Heart right ventricle (tissue), 16 donors: ENCODE data around the gene AHNAK2. TPM values are rescaled to one million over a fixed set of nuclear protein-coding genes. Genes with fewer than 3 reads are reported as not detected.
A peak's percentile ranks its signal among the peaks of the same experiment; 100 is the strongest.

ENCODE experiments used
- ATAC-seq, 8 donors: fragments of 200-7000 bp; cut with Tn5 transposase; one replicate each; pipeline ENCODE4 v1.9.1; 2020; ENCODE audit warnings: mild to moderate bottlenecking in 8 of 8, moderate library complexity in 8 of 8, moderate number of reproducible peaks in 1 of 8
- DNase-seq, 2 donors: peaks; one replicate each; pipeline ENCODE4 v3.0.0-alpha.2; 2020
- H3K27ac ChIP-seq, 10 donors: fragments of 200-600 bp; sonication (generic) in 2 of 10; one replicate each; pipeline versions ENCODE4 v1.5.0 to v1.8.0; 2020 to 2022; ENCODE audit warnings: mild to moderate bottlenecking in 3 of 10
- H3K27me3 ChIP-seq, 7 donors: fragments of 200-600 bp; one replicate each; pipeline ENCODE4 v1.8.0; 2021 to 2022; ENCODE audit warnings: mild to moderate bottlenecking in 2 of 7
- H3K36me3 ChIP-seq, 9 donors: fragments of 200-600 bp; sonication (generic) in 1 of 9; one replicate each; pipeline versions ENCODE4 v1.5.0 to v1.8.0; 2020 to 2022; ENCODE audit warnings: mild to moderate bottlenecking in 2 of 9
- H3K4me1 ChIP-seq, 9 donors: fragments of 200-600 bp; sonication (generic) in 1 of 9; one replicate each; pipeline versions ENCODE4 v1.5.0 to v1.8.0; 2020 to 2022; ENCODE audit warnings: mild to moderate bottlenecking in 4 of 9
- H3K4me3 ChIP-seq, 10 donors: fragments of 200-600 bp; sonication (generic) in 2 of 10; one replicate each; pipeline versions ENCODE4 v1.5.0 to v1.8.0; 2020 to 2022; ENCODE audit warnings: mild to moderate bottlenecking in 7 of 10, moderate library complexity in 2 of 10
- H3K9me3 ChIP-seq, 11 donors: fragments of 200-600 bp in 10 of 11; sonication (generic) in 2 of 11; one replicate each; pipeline versions ENCODE4 v1.5.0 to v1.8.0; 2013 to 2022; ENCODE audit warnings: mild to moderate bottlenecking in 2 of 11, control low read depth in 1 of 11, moderate library complexity in 1 of 11
- CTCF ChIP-seq, 9 donors: fragments of 200-600 bp; sonication (generic) in 2 of 9; IDR thresholded peaks; one replicate each; pipeline versions ENCODE4 v1.5.0 to v1.8.0; 2021 to 2022; ENCODE audit warnings: antibody characterized with exemption in 9 of 9, mild to moderate bottlenecking in 5 of 9, moderate library complexity in 1 of 9
- WGBS, 2 donors: extraction: QIAGEN DNeasy Blood & Tissue Kit; methylation state at CpG; one replicate each; pipeline ENCODE4 v1.1.7; 2013; ENCODE audit warnings: inconsistent platforms in 1 of 2; 5-methylcytosine and 5-hydroxymethylcytosine counted together
- intact Hi-C, 10 donors: fragments of 100-400 bp; cut with DNase I; formaldehyde crosslinking; loops; one replicate each; pipeline versions ENCODE4 v1.11.1 to v1.14.2; 2022
- polyA plus RNA-seq, 2 donors: library from polyadenylated mRNA; stranded (reverse); fragments of 200-250 nt; gene quantifications; one replicate each; pipeline ENCODE4 v1.2.3, GENCODE V29; 2013
- total RNA-seq, 10 donors: library from RNA; stranded (reverse); fragmentation: NEBNext Ultra II Directional in 3 of 10; extraction: Animal tissue kit (Norgen Biotek cat#: 25700) in 3 of 10; gene quantifications; one replicate each; pipeline versions ENCODE4 v1.2.1 to v1.2.4, GENCODE V29; 2021 to 2023
- donor health status: Arrhythmogenic right ventricular cardiomyopathy.
- donor health status: ischemic (EF 13 %, LVEDD 7.1; RV severe dilation, severe dysfunction).
- donor health status: healthy with polysubstance abuse.
- donor health status: DM: no; HTN: yes; CAD: no.
- donor health status: DM: no; HTN: no; CAD: no.
- donor health status: ischemic (EF 25% LVEDD 6.9; RV normal size, moderate dysfunction).
- donor health status: ischemic (EF 25% LVEDD 5.7; RV mildly dilated, moderate dysfunction).
- donor health status: healthy.
- donor health status: DM: yes; HTN: yes; CAD: no.
- donor health status: Ischemic cardiomyopathy.
- donor health status: ischemic (EF 35%, LVEDD 5.7; RV mildly dilated, moderate dysfunction).
- donor health status: nonischemic (EF 11% LVEDD 7.7; RV severe dilation, severe dysfunction).
- donor health status: DM: yes; HTN: yes; CAD: no.
- donor health status: PGD.
- donor health status: ischemic (EF 29% LVEDD 5.4; RV normal size, mild dysfunction).
- donor health status: nonischemic (EF 23%, LVEDD 6.1; RV moderate dilation, normal function).

Gene AHNAK2
- total and polyA plus RNA-seq, 12 donors = 1.1 to 29.5 (median 3.1) TPM

DNA sequence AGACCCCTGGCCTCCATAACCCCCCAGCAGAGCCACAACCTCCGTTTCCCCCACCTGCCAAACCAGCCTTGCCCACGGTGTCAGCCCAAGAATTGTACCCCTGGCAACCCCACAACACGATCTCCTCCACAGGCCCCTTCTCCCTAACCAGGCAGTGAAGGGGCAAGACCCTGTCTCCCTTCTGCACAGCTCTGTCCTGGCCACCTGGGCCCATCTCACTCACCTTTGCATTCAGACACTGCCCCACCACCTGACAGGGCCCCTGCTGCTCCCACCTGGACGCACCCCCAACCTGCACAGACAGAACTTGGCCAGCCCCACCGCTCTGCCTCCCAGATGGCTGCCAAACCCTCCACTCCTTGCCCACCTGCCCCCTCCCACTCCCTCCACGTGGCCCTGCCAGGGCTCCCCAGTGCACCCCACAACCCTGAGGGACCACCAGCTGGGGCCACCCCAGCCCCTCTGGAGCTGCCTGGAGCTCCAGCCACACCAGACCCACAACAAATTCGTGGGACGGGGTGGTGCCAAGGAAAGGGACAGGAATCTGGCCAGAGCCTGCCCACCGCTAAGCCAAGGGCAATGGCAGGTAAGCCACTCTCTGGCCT lies 11.8 kb downstream of the AHNAK2 start:
- H3K4me3 ChIP-seq = no peak overlapping the region
- H3K36me3 ChIP-seq = no peaks in the 10 kb centered on the region
- WGBS, 2 donors = 80 to 87% methylated on average over 9 of the region's 9 CpGs
- DNase-seq (no peak), ATAC-seq (no peak)
- TF ChIP-seq CTCF (IDR thresholded peaks at IDR 0.05) = no peak
- H3K27ac ChIP-seq = peak overlapping the region in 4 of 10 donors; percentile 22 to 78 (median 68)
- no peaks in the 10 kb centered on the region for H3K9me3 ChIP-seq
- peaks cover 0 to 33% (median 0%) of the 10 kb centered on the region in 7 donors for H3K27me3 ChIP-seq
- peaks cover 17 to 48% (median 28%) of the 10 kb centered on the region in 9 donors for H3K4me1 ChIP-seq
- intact Hi-C loops = loop anchor here in 1 of 10 donors (5.0 kb wide), 1 partner anchor 34 kb away; no protein-coding TSS in a partner anchor

- Histone ChIP-seq H3K36me3 (no peaks in the 10 kb centered on the region), H3K27ac (no peak overlapping the region), H3K27me3 (peaks cover 0 to 37% (median 0%) of the 10 kb centered on the region in 7 donors), H3K4me1 (peaks cover 13 to 42% (median 25%) of the 10 kb centered on the region in 9 donors), H3K9me3 (no peaks in the 10 kb centered on the region), H3K4me3 (no peak overlapping the region)
- intact Hi-C loops = loop anchor here in 1 of 10 donors (5.0 kb wide), 1 partner anchor 33 kb away; no protein-coding TSS in a partner anchor
- ATAC-seq = no peak
- DNase-seq = peak in 1 of 2 donors; percentile 7
- TF ChIP-seq CTCF (IDR thresholded peaks at IDR 0.05) = no peak
- 69 to 84% methylated on average over 13 of the region's 13 CpGs for WGBS, 2 donors
Observed at GRCh38 chr14:104965561-104966231, 12.5 kb downstream of the AHNAK2 start.

GRCh38 chr14:104964546-104964945 lies 13.6 kb downstream of the AHNAK2 start:
- no peaks in the 10 kb centered on the region for H3K9me3 ChIP-seq
- no peak overlapping the region for H3K4me3 ChIP-seq
- WGBS, 2 donors = 90 to 91% methylated on average over 7 of the region's 7 CpGs
- H3K4me1 ChIP-seq = peaks cover 13 to 30% (median 24%) of the 10 kb centered on the region in 9 donors
- ATAC-seq (no peak), DNase-seq (no peak)
- no peak for TF ChIP-seq CTCF (IDR thresholded peaks at IDR 0.05)
- H3K27ac ChIP-seq = no peak overlapping the region
- intact Hi-C loops = no loop called here
- H3K36me3 ChIP-seq = no peaks in the 10 kb centered on the region
- peaks cover 0 to 40% (median 0%) of the 10 kb centered on the region in 7 donors for H3K27me3 ChIP-seq

DNA sequence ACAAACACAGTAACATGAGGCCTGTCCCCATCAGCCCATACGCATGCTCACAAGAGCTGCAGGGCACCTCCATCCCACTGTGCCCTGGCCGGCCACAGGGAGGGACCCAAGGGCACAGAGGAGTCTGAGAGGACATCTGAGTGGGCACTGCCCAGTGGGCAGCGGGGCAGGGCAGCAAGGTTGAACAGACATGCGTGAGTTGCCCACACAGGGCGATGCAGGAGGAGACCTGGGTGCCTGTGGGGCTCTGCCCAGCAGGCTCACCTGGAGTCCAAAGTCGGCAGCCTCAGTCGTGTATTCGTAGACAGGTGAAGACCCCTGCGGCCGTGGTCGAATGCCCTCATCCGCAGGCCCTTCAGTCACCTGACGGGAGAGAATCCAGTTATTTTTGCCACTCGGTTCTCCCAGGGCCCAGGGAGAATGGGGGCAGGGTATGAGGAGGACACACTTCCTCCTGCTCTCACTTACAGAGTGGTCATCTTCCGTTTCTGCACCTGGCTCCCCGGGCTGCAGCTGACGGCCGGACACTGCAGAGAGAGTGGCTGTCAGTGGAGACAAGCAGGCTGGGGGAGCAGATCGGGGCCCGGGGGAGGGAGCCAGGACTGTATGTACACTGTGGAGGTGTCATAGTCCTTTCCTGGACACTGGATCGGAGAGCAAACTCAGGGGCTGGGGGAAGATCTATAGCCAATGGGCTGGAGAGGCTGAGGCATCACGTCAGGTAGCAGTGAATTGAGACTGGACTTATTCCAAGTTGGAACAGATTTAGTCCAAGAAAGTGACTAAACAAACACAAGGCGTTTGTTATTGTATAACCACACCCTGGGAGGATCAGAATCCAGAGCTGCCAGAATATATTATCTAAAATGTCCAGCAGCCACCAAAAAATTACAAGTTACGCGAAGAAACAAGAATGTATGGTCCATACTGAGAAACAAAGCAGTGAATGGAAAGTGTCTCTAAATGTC lies 20.7 kb downstream of the AHNAK2 start:
- ATAC-seq (peak in 1 of 8 donors; percentile 14), DNase-seq (no peak)
- no peak overlapping the region for H3K4me3 ChIP-seq
- intact Hi-C loops = no loop called here
- no peaks in the 10 kb centered on the region for H3K4me1 ChIP-seq
- no peaks in the 10 kb centered on the region for H3K9me3 ChIP-seq
- no peak overlapping the region for H3K27ac ChIP-seq
- peaks cover 0 to 22% (median 7%) of the 10 kb centered on the region in 7 donors for H3K27me3 ChIP-seq
- TF ChIP-seq CTCF (IDR thresholded peaks at IDR 0.05) = no peak
- peaks cover 0 to 12% (median 0%) of the 10 kb centered on the region in 9 donors for H3K36me3 ChIP-seq
- 66 to 76% methylated on average over 25 of the region's 25 CpGs for WGBS, 2 donors
